AG10803 (cell line): Measurements from ENCODE around the gene NUAK1.
"Not testable (repeated sequence)": the region's sequence is repeated elsewhere in the genome, so short reads cannot be mapped to it uniquely, and the experiment has no call there.

Experiments
- DNase-seq: peaks from one replicate; pipeline ENCODE4 v3.0.0; 2010; ENCODE audit warnings: low read depth
- H3K4me3 ChIP-seq: 2 replicates; pipeline ENCODE4 v1.5.1; 2011; ENCODE audit warnings: mild to moderate bottlenecking, low read length, control low read depth
- CTCF ChIP-seq: conservative IDR thresholded peaks from 2 replicates; pipeline ENCODE4 v1.5.1; 2011; ENCODE audit warnings: mild to moderate bottlenecking, low read length, control low read depth, inconsistent platforms

Gene NUAK1

GRCh38 chr12:106018286-106018685, 120.5 kb downstream of the NUAK1 start:
- DNase-seq, result no peak
- TF ChIP-seq CTCF, result no peak
- no peak overlapping the region for H3K4me3 ChIP-seq

- H3K4me3 ChIP-seq, result not testable (repeated sequence)
- DNase-seq, result peak; percentile 62
Observed at GRCh38 chr12:106016601-106017278, 122.0 kb downstream of the NUAK1 start.

- no peak for DNase-seq
- no peak overlapping the region for H3K4me3 ChIP-seq
- no peak for TF ChIP-seq CTCF
Observed at GRCh38 chr12:106015646-106016045, 123.1 kb downstream of the NUAK1 start.

- no peak overlapping the region for H3K4me3 ChIP-seq
- no peak for TF ChIP-seq CTCF
- DNase-seq, result no peak
Observed at GRCh38 chr12:106013941-106014340, 124.8 kb downstream of the NUAK1 start.
